ENCODE data around the gene RTEL1.

- TF ChIP-seq CTCF (IDR thresholded peaks at IDR 0.05; ENCODE audit: low read depth, low read length) (no peak), POLR2A (IDR thresholded peaks at IDR 0.05; ENCODE audit: extremely low read depth, insufficient read length) (no peak), MYC (IDR thresholded peaks at IDR 0.05; ENCODE audit: low read depth, low read length) (no peak)
Measured at GRCh38 chr20:63624486-63624885, 33.6 kb upstream of the RTEL1 start.

All from NB4 (cell line).